D721Med (cell line): ENCODE data around the gene PCDHGA7.
"Not testable (repeated sequence)": the region's sequence is repeated elsewhere in the genome, so short reads cannot be mapped to it uniquely, and the experiment has no call there.

Source experiments
- DNase-seq: peaks from one replicate; pipeline ENCODE4 v3.0.0; 2011; ENCODE audit warnings: low spot score; ENCODE audit not compliant: insufficient read length
- FAIRE-seq: peaks from 2 replicates; lab custom pipeline; 2011; peaks lifted over from hg19 to GRCh38; lab: Jason Lieb, UNC
- TF ChIP-seq, protein P1 (sequence below): IDR thresholded peaks from 2 replicates; pipeline ENCODE4 v1.5.1; 2012; ENCODE audit warnings: mild to moderate bottlenecking, control low read depth; ENCODE audit not compliant: insufficient read depth; ENCODE audit errors: missing control alignments

The PCDHGA7 gene

DNA sequence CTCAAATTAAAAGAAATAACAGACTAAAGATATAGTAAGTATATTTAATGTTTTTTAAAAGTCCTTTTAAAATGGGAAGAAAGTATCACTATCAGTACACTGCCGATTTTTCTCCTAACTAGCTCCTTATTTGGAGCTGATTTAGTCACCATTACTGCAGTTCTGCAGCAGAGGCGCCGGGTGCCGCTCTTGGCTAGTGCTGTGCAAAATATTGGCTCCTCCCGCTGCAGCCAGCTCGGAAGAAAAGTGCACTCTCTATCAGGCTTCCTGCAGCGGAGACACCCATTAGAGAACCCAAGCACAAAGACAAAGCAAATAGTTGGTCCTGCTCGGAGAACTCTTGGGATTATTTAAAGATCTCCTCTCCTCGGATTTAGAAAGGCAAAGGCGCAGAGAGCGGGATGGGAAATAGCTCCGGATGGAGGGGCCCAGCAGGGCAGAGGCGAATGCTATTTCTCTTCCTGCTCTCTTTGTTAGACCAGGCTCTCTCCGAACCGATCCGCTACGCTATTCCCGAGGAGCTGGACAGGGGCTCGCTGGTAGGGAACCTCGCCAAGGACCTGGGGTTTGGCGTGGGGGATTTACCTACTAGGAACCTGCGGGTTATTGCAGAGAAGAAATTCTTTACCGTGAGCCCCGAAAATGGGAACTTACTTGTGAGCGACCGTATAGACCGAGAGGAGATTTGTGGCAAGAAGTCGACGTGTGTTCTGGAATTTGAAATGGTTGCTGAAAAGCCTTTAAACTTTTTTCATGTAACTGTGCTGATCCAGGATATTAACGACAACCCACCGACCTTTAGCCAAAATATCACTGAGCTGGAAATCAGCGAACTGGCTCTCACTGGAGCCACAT is 12.3 kb upstream of the PCDHGA7 start, which contains the start of gene PCDHGB3:
TSS of gene PCDHGB3 (plus strand) at position 249 of the 855 bp plus-strand sequence. CDS start at position 402, 153 bp downstream.
- FAIRE-seq (no peak), DNase-seq (no peak)
- TF ChIP-seq, protein P1, sequence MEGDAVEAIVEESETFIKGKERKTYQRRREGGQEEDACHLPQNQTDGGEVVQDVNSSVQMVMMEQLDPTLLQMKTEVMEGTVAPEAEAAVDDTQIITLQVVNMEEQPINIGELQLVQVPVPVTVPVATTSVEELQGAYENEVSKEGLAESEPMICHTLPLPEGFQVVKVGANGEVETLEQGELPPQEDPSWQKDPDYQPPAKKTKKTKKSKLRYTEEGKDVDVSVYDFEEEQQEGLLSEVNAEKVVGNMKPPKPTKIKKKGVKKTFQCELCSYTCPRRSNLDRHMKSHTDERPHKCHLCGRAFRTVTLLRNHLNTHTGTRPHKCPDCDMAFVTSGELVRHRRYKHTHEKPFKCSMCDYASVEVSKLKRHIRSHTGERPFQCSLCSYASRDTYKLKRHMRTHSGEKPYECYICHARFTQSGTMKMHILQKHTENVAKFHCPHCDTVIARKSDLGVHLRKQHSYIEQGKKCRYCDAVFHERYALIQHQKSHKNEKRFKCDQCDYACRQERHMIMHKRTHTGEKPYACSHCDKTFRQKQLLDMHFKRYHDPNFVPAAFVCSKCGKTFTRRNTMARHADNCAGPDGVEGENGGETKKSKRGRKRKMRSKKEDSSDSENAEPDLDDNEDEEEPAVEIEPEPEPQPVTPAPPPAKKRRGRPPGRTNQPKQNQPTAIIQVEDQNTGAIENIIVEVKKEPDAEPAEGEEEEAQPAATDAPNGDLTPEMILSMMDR = no peak

- FAIRE-seq = no peak
- TF ChIP-seq, protein P1 = no peak
- no peak for DNase-seq
Measured at GRCh38 chr5:141371572-141372475, 10.7 kb upstream of the PCDHGA7 start.

- no peak for DNase-seq
- no peak for FAIRE-seq
- TF ChIP-seq, protein P1 = peak; percentile 11
Measured at GRCh38 chr5:141373673-141374317, 8.7 kb upstream of the PCDHGA7 start, which contains the start of gene PCDHGA6. Gene PCDHGA6, plus strand, starts transcription at chr5:141373891. Its CDS starts 193 bp downstream, at chr5:141374084.

GRCh38 chr5:141374627-141375026 is 7.9 kb upstream of the PCDHGA7 start:
- TF ChIP-seq, protein P1 = no peak
- no peak for FAIRE-seq
- DNase-seq = no peak

- not testable (repeated sequence) for DNase-seq, FAIRE-seq
Measured at GRCh38 chr5:141375444-141376155, 6.9 kb upstream of the PCDHGA7 start.

- DNase-seq (no peak), FAIRE-seq (no peak)
- TF ChIP-seq, protein P1 = no peak
Measured at GRCh38 chr5:141383345-141383744, 803 bp downstream of the PCDHGA7 start.
